A673 (cell line): Measurements from ENCODE around the gene SEMA6B.

ENCODE experiments used
- EZH2 ChIP-seq: fragments of 200-600 bp; sonication (generic); IDR thresholded peaks from 2 replicates; pipeline ENCODE4 v1.6.1; 2017; ENCODE audit warnings: borderline replicate concordance, low read depth, mild to moderate bottlenecking, mixed read lengths, antibody characterized with exemption, low read length; ENCODE audit not compliant: poor library complexity, severe bottlenecking
- TF ChIP-seq, protein P1 (sequence below): fragments of 300-800, 200-600 bp; sonication (generic); conservative IDR thresholded peaks from 2 replicates; pipeline ENCODE4 v1.5.1; 2017; ENCODE audit warnings: low read depth, mild to moderate bottlenecking, antibody characterized with exemption, low read length, moderate library complexity, mixed read lengths

DNA sequence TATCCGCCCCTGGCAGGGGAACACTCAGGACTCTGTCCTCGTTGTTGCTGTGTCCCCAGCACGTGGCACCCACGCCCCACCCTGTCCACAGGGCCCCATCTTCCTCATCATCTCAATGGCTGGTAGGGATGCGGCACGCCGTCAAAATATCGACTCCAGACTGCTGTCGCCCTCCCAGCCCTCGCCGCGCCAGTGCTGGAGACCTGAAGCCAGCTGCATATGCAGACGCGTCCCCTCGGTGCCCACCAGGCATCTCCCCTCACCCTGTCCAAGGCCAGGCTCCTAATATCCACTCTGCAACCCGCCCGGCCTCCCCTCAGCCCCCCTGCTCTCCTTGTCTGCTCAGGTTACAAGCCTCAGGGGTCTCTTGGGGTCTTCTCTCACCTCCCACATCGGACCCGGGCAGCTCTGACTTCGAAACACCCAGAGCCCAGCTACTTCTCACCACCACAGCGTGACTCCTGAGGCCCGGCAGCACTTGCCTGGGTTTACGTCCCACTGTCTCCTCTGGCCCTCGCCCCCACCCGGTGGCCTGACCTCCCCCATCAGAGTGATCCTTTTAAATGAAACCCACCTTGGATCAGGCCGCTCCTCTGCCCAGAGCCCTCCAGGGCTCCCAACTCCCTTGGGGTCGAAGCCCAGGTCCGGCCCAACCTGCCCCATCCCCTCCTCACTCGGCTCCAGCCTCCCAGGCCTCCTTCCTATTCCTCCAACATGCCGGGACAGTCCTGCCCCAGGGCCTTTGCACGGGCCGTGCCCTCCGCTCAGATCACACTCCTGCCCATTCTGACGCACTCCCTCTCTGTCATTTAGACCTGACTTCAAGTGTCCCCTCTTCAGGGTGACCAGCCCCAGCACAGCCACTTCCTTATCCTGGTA lies 53.7 kb downstream of the SEMA6B start:
- TF ChIP-seq, protein P1, sequence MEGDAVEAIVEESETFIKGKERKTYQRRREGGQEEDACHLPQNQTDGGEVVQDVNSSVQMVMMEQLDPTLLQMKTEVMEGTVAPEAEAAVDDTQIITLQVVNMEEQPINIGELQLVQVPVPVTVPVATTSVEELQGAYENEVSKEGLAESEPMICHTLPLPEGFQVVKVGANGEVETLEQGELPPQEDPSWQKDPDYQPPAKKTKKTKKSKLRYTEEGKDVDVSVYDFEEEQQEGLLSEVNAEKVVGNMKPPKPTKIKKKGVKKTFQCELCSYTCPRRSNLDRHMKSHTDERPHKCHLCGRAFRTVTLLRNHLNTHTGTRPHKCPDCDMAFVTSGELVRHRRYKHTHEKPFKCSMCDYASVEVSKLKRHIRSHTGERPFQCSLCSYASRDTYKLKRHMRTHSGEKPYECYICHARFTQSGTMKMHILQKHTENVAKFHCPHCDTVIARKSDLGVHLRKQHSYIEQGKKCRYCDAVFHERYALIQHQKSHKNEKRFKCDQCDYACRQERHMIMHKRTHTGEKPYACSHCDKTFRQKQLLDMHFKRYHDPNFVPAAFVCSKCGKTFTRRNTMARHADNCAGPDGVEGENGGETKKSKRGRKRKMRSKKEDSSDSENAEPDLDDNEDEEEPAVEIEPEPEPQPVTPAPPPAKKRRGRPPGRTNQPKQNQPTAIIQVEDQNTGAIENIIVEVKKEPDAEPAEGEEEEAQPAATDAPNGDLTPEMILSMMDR, result no peak
- TF ChIP-seq EZH2, result no peak
